ENCODE data around the gene MTR.

- TF ChIP-seq CTCF (conservative IDR thresholded peaks at IDR 0.05; ENCODE audit: low read length) (no peak), EZH2phosphoT487 (IDR thresholded peaks at IDR 0.05; ENCODE audit: borderline replicate concordance, low read depth, low read length) (no peak)
Measured at GRCh38 chr1:236870721-236871120, 75.6 kb downstream of the MTR start.

Data from OCI-LY7 (cell line).